Activated CD4-positive, alpha-beta T cell treated with anti-CD3 and anti-CD28 coated beads, Interleukin-2, amount 50 U/mL, for 16 hours (primary cell): Measurements from ENCODE around the gene CAMSAP1.
A peak's percentile ranks its signal among the peaks of the same experiment; 100 is the strongest.

Experiments
- DNase-seq: peaks from one replicate; pipeline ENCODE4 v3.0.0-alpha.2; 2020

The CAMSAP1 gene

DNA sequence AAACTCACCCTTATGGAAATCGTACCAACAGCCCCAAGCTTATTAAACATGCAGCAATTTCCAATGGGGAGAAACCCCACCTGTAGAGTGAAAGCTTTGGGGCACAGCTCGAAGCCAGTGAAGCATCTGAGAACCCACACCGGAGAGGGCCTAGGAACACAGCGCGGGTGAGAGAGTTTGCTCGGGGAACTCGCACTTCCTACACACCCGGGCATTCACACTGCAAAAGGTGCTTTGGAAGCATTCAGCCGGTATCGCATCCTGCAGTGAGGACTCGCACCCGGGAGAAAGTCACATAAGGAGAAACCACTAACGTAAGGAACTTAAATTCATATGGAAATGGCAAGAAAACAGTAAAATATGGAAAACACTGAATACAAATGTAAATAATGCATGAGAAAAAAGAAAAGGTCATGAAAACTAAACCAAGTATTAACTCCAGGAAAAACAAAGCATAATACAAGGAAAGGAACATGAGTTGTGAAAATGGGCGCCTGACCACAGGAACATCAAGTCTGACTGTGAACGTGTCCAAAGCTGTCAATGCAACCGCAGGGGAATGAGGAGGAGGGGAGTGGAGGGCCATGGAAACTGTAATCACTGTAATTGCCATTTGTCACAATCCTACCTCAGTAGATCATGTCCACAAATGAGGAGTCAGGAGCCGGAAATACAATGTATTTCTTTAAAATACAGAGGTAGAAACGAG is 28.7 kb downstream of the CAMSAP1 start:
- no peak for DNase-seq

DNA sequence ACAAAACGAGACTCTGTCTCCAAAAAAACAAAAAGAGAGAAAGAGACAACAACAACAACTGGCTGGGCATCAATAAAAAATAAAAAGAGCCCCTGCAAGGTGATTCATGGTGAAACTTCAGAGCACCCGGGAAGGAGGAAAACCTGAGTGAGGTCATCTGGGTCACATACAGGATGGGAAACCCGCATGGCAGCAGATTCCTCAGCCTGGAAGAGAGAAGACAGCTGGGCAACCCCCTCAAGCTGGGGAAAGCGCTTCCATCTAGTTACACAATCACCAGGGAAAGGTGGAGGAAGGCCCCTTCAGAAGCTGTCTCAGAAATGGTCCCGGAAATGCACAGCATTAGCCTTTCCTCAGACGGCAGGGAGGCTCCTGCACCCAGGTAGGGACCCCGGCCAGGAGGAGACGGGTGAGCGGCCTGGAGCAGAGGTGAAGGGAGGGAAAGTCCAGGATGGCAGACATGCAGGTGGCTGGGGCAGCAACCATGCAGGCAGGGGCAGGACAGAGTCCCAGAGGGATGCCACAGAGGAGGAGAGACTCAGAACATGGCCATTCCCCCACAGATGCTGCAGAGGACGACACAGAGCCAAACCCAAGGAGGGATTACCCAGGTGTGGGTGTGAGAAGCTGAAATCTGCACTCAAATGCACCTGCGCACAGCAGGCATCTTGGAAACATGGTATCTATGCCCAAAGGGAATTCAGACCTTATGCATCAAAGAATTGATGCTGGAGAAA is 29.4 kb downstream of the CAMSAP1 start:
- DNase-seq: no peak

DNA sequence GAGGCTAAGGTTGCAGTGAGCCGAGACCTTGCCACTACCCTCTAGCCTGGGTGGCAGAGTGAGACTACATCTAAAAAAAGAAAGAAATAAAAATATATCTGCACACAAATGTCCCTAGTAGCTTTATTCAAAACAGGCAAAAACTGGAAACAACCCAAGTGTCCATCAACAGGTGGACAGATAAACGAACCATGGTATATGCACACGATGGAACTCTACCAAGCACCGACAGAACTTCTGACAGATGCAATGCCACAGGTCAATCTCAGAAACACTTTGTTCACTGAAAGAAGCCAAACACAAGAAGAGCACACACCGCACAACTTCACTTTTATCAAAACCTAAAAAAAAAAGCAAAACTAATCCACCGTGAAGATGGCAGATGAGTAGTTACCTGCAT is 30.4 kb downstream of the CAMSAP1 start:
- DNase-seq: no peak

DNA sequence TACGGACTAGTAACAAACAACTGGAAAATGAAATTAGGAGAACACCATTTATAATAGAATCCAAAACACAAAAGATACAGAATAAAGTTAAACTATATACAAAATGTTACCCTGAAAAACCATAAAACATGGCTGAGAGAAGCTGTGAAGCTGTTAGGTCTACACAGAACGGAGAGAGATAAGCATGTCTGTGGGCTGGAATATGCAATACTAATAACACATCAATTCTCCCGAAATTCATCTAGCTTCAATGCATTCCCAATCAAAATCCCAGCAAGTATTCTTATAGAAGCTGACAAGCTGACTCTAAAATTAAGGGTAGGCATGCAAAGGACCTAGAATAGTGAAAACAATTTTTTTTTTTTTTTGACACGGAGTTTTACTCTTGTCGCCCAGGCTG is 32.5 kb downstream of the CAMSAP1 start:
- no peak for DNase-seq

DNA sequence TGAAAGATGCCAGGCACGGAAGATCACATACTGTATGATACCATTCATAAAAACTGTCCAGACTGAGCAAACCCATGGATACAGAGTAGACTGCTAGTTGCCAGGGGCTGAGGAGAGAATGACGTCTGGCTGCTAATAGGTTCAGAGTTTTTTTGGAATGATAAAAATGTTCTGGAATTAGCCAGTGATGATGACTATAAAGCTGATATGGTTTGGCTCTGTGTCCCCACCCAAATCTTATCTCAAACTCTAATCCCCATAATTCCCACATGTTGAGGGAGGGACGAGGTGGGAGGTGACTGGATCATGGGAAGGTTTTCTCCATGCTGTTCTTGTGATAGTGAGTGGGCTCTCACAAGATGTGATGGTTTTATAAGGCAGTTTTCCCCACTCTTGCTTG is 37.4 kb downstream of the CAMSAP1 start:
- no peak for DNase-seq

DNA sequence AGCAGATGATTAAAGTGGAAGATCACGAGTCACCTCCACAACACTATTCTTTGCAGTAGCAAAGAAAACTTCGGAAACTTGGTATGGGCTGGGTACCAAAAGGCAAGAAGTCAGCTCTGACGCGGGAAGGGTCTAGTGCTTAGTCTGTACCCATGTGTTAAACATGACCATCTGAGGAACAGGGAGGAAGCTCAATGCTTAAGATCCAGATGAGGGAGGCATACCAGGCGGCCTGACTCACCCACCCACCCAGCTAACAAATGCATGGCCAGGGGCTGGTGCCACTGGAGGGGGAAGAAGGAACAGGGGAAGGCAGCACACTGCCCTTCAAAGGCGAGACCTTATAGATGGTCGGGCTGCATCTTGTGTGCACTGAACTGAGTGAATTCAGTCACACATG is 41.8 kb downstream of the CAMSAP1 start:
- no peak for DNase-seq

DNA sequence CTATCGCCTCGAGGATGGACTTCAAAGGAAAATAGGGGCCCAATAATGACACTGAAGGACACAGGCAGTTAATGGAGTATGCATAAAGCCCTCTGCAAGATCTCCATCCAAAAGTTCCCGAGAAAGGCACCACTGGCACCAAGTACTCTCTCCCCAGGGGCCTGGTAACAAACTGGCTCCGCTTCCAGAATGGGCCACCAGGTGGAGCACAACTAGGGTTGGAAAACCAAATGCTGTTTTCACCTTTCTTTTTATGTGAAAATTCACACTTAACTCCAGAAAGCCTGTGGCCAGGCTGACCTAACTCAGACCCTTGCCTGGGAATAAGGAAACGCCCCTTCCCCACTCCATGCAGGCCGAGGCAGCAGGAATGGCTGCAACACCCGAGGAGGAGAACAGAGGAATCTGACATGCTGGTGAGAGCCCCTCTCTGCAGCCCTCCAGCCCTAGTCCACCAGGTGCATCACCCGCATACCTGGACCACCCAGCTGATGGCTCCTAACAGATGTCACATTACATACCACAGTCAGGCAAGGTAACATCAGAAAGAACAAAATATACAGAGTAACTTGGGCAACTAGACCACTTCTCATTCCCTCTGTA is 42.8 kb downstream of the CAMSAP1 start:
- peak; percentile 66 for DNase-seq

DNA sequence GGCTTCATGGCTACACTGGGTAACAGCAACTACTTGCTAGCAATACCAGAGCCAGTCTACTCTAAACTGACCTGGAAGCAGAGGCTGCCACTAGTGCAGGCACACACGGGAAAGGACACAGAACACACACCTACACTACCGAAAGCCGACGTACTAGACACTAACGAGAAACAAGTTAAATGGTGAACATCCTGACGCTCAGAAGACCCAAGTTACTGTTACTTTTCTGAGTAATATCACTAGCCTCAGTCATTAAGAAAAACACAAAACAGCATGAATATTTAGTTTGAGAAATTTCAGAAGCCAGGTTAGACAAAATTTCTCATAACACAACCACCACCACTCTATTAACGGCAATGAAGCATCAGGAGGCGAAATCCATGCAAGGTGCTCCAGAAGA is 44.5 kb downstream of the CAMSAP1 start:
- DNase-seq: peak; percentile 51

DNA sequence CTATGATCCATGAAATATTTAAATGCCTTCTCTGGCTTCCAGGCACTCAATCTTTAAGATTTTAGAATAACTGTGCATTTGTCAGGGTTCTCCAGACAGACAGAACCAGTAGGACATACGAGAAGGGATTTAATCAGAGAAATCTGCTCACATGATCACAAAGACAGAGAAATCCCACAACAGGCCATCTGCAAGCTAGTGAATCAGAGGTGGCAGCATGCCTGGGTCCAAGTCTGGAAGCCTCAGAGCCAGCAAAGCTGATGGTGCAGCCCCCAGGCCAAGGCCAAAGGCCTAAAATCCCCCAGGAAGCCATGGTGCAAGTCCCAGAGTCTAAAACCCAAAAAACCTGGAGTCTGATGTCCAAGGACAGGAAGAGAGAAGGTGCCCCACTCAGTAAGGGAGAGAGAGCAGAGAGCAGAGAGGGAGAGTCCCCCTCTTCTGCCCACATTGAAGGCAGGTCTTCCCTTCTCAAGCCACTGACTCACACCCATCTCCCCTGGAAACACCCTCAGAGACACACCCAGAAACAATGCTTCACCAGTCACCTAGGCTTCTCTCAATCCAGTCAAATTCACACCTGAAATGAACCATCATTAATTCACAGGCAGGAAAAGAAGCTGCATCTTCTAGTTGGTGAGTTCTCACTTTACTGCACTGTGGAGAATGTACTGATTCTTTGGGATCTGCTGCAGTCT is 48.7 kb downstream of the CAMSAP1 start:
- DNase-seq: no peak

DNA sequence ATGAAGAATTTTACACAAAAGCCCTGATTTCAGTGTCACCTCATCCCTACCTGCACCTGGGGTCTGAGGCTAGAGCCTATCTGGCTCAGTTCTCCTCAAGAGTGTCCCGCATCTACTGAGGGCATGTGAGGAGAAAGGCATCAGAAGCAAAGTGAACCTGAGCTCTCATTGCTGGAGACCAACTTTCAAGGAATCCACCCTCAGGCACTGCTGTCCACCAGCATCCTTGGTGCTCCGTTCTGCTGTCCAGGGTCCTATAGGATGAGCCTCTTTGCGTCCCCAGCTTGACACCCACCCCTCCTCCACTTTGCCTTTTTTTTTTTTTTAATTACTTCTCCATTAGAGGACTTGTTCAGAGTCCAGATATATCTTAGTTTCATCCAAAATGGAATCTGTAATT is 49.5 kb downstream of the CAMSAP1 start:
- DNase-seq: no peak

DNA sequence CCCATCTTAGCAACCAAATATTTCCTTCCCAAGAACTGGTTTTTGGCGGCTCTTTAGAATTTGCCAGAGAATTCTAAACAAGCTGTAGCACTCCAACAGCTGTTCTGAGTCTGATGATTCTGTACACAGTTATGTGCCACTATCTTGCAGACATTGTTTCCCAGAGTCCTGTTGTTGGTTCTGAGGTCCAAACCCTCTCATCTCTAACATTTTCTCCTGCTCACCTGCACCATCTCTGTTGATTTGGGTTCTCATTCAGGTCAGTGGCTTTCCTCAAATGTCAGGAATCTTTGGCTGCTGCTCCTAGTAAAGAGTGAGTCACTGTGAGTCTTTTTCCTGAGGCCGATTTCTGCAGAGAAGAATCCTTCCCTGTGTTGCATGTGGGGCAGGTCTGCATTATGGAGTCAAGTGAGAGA is 50.0 kb downstream of the CAMSAP1 start:
- no peak for DNase-seq

DNA sequence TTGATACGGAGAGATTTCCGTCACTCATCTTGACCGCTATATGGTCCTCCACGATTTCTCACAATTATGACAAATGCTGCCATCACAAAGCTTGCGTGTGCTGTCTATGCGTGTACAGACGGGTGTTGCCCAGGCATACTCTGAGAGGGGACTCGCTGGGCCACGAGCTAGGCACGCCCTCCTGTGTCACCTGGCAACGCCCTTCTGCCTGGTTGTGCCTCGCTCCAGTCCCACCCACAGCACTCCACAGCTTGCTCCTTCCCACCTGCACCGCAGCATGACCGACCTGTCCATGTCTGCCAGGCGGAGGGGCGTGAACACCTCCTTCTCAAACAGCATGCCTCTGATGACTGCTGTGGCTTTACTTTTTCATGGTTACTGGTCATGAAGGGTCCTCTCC is 55.6 kb downstream of the CAMSAP1 start:
- no peak for DNase-seq

DNA sequence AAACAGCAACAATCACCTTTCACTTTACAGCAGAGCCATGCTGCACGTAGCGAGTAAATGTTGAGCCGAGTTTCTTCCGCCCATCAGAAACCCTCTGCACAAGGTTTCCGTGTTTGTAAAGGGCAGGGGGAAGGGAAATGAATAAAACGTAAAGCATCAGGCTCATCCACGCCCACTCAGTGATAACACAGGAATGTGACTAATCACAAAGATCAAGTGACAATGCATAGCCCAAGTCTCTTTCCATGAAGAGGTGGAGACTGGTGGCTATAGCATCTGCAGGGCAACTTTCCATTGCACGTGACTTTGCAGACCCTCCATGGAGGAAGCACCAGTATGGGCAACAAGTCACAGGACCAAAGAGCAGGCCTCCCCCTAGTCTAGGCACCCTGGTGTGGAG is 56.6 kb downstream of the CAMSAP1 start:
- DNase-seq: no peak

DNA sequence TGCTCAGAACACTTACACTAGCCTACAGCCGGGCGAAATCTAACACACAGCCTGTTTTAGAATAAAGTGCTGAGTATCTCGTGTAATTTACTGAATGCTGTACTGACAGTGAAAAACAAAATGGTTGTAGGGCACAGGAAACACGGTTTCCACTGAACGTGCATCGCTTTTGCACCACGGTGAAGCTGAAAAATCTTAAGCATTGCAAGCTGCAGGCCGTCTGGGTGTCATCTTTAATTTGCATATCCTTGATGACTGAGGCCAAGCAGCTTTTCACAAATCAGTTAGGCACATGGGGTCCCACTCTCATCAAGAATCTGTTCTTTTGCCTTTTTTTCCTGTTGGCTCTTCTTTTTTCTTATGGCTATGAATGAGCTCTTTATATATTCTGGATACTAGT is 58.2 kb downstream of the CAMSAP1 start:
- no peak for DNase-seq

DNA sequence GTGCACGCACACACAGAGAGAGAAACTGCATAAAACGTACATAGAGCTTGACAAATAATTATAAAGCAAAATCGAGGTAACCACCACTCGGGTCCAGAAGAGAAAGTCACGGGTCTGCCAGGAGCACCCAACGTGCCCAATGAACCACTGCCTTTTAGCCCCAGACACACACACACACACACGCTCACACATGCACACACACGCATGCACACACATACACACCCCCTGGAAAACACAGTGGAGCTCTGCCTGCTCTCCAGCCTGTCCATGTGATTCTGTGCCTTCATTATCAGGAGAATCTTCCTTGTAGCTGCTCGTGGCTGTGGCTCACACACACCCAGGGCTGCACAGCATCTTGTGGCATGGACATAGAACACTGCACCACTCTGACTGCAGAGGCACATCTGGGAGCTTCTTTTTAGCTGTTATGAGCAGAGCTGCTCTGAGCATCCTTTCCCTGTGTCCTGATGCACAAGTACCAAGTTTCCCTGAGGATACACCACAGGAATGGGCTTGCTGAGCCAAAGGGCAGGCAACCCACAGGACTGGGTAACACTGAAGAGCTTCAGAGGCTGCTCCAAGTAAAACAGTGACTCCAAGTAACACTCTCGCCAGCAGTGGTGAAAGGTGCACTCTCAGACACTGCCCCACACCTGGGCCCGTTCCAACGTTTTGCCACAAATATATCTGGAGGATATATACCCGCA is 58.9 kb downstream of the CAMSAP1 start:
- DNase-seq: no peak

DNA sequence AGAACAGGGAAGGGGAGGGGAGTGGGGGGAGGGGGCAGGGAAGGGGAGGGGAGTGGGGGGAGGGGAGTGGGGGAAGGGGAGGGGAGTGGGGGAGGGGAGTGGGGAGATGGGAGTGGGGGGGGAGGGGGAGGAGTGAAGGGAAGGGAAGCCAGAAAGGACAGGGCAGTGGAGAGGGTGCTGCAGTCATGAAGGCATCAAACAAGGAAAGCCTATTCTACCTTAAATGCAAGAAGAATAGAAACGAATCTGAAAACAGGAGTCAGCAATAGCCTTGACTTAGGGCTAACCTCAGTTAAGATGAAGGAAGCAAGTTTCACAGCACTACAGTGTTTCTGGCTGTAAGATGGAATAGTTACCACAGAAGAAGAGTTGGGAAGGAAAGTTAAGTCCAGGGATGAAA is 59.5 kb downstream of the CAMSAP1 start:
- no peak for DNase-seq

DNA sequence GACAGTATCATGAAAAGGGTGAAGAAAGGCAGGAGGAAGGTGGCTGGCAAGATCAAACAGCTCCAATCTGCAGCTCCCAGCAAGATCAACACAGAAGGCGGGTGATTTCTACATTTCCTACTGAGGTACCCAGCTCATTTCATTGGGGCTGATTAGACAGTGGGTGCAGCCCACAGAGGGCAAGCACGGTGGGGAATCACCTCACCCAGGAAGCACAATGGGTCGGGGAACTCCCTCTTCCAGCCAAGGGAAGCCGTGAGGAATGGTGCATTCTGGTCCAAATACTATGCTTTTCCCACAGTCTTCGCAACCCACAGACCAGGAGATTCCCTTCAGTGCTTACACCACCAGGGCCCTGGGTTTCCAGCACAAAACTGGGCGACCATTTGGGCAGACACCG is 66.8 kb downstream of the CAMSAP1 start:
- no peak for DNase-seq

DNA sequence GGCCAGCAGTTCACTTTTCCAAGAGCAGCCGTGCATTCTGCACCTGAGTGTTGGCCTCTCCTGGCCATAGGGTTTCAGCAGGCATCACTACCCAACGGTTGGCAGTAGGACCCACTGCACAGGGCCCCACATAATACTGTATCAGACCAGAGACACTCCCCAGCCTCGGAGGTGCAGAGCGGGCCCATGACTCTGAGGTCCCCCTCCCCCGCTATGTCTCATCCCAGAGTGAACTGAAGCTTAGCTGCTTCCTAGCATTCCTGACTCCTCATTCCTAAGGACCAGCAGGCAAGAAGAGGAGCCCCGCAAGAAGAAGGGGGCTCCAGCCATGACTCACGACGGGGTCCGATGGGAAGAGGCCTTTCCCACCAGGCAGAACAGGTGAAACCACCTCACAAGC is 67.2 kb downstream of the CAMSAP1 start:
- DNase-seq: no peak

DNA sequence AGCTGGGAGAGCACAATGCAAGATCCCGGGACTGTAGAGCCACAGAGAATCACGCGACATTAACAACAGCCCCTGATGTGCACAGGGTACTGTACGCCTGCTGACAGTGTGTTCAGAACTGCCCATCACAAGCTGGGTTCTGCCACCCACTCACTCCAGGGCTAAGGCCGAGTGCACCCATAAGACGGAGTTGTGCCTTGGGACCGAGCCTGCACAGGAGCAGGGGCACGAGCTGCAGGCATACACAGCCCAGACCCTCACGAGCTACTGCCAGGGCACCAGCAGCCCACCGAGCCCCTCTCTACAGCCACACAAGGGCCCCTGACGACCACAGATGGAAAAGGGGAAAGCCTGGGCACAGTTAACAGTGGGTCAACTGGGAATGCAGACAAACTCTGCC is 67.8 kb downstream of the CAMSAP1 start:
- DNase-seq: no peak

DNA sequence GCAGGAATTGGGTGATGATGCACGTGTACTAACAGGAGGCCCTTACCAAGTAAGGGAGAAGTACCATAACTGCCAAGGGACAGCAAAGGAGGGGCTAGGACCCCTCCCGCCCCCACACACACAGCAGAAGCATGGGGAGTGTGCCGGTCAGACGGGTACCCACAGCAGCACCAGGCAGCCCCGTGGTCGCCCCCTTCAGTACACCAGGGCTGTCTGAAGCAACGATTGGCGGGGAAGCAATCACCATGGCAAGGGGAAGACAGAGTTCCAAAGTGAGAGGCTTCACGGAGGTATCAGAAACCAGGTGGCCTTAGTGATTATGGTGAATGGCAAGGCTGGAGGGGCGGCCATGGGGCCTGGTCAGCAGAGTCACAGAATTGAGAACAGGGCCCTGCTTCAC is 72.2 kb downstream of the CAMSAP1 start:
- no peak for DNase-seq

DNA sequence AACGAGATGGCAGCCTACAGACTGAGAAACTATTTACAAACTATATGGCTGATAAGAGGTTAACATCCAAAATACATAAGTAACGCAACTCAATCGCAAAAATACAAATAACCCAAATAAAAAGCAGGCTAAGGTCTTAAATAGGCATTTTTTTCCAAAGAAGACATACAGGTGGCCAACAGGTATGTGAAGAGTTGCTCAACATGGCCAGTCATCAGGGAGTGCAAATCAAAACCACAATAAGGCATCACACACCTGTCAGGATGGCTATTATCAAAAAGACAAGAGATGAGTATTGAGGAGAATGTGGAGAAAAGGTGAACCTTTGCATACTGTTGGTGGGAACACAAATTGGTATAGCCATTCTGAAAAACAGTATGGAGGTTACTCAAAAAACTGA is 73.5 kb downstream of the CAMSAP1 start:
- no peak for DNase-seq

DNA sequence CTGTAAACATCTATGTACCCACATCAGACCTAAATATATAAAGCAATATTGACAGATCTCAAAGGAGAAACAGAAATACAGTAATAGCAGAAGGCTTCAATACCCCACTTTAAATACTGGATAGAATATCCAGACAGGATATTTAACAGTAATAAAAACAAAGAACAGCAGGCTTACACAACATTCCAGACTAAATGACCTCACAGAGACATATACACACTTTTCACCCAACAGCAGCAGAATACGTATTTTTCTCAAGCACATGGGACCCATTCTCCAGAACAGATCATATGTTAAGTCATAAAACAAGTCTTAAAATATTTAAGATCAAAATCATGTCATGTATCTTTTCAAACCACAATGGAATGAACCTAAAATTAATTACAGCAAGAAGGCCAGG is 76.8 kb downstream of the CAMSAP1 start:
- no peak for DNase-seq

DNA sequence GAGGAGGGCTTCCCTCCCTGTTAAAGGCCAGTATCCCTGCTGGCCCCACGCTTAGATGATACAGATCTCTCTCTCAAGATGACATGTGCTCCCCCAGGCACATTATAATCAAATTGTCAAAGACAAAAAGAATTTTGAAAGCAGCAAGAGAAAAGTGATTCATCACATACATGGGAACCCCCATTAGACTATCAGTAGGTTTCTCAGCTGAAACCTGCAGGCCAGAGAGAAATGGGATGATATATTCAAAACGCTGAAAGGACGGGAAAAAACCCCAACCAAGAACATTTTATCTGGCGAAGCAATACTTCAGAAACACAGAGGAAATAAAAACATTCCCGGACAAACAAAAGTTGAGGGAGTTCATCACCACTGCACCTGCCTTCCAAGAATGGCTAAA is 78.7 kb downstream of the CAMSAP1 start:
- DNase-seq: no peak
